ENCODE data around the gene BPTF. TPM values are rescaled to one million over a fixed set of nuclear protein-coding genes. Genes with fewer than 3 reads are reported as not detected.

BPTF gene
- total and polyA plus RNA-seq, 2 of the 13 experiments (the other 11 are each of a cell fraction or from before 2014, with no cell fraction given), result 43.5 to 66.1 TPM

DNA sequence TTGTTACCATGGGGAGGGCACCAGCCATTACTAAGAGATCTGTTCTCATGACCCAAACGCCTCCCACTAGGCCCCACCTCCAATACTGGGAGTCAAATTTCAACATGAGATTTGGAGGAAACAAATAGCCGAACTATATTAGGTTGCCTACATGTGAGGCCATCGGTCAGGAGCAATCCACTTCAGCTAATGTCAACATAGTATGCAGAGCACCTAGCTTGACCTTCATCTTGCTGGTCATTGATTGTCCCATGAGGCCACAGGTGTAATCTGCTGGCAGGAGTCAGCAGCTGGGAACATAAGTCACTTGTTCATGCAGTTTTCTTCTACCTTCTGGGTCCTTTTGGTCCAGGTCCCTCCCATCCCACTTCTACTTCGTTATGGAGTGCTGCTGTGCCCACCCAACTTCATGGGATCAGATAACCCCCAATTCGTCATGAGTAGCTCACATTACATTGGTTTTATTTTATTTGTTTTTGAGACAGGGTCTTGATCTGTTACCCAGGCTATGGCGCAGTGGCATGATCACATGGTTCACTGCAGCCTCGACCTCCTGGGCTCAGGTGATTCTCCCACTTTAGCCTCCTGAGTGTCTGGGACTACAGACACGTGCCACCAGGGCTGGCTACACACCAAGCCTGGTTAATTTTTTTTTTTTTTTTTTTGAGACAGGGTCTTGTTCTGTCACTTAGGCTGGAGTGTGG, 204.4 kb downstream of the BPTF start (continued):
- TF ChIP-seq, protein P1, sequence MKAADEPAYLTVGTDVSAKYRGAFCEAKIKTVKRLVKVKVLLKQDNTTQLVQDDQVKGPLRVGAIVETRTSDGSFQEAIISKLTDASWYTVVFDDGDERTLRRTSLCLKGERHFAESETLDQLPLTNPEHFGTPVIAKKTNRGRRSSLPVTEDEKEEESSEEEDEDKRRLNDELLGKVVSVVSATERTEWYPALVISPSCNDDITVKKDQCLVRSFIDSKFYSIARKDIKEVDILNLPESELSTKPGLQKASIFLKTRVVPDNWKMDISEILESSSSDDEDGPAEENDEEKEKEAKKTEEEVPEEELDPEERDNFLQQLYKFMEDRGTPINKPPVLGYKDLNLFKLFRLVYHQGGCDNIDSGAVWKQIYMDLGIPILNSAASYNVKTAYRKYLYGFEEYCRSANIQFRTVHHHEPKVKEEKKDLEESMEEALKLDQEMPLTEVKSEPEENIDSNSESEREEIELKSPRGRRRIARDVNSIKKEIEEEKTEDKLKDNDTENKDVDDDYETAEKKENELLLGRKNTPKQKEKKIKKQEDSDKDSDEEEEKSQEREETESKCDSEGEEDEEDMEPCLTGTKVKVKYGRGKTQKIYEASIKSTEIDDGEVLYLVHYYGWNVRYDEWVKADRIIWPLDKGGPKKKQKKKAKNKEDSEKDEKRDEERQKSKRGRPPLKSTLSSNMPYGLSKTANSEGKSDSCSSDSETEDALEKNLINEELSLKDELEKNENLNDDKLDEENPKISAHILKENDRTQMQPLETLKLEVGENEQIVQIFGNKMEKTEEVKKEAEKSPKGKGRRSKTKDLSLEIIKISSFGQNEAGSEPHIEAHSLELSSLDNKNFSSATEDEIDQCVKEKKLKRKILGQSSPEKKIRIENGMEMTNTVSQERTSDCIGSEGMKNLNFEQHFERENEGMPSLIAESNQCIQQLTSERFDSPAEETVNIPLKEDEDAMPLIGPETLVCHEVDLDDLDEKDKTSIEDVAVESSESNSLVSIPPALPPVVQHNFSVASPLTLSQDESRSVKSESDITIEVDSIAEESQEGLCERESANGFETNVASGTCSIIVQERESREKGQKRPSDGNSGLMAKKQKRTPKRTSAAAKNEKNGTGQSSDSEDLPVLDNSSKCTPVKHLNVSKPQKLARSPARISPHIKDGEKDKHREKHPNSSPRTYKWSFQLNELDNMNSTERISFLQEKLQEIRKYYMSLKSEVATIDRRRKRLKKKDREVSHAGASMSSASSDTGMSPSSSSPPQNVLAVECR (CRISPR knock-in tag; IDR thresholded peaks at IDR 0.05; ENCODE audit: borderline replicate concordance), result peak; percentile 55; the same call in 1 of the 2 replicates
- TF ChIP-seq ISX (CRISPR knock-in tag; conservative IDR thresholded peaks at IDR 0.05), result no peak
- TF ChIP-seq, protein P2, sequence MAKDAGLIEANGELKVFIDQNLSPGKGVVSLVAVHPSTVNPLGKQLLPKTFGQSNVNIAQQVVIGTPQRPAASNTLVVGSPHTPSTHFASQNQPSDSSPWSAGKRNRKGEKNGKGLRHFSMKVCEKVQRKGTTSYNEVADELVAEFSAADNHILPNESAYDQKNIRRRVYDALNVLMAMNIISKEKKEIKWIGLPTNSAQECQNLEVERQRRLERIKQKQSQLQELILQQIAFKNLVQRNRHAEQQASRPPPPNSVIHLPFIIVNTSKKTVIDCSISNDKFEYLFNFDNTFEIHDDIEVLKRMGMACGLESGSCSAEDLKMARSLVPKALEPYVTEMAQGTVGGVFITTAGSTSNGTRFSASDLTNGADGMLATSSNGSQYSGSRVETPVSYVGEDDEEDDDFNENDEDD (CRISPR knock-in tag; IDR thresholded peaks at IDR 0.05; ENCODE audit: borderline replicate concordance), result no peak
- TF ChIP-seq ZSCAN9 (CRISPR knock-in tag; IDR thresholded peaks at IDR 0.05; ENCODE audit: borderline replicate concordance), result peak; percentile 95
- TF ChIP-seq, protein P3, sequence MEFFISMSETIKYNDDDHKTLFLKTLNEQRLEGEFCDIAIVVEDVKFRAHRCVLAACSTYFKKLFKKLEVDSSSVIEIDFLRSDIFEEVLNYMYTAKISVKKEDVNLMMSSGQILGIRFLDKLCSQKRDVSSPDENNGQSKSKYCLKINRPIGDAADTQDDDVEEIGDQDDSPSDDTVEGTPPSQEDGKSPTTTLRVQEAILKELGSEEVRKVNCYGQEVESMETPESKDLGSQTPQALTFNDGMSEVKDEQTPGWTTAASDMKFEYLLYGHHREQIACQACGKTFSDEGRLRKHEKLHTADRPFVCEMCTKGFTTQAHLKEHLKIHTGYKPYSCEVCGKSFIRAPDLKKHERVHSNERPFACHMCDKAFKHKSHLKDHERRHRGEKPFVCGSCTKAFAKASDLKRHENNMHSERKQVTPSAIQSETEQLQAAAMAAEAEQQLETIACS (CRISPR knock-in tag; IDR thresholded peaks at IDR 0.05), result no peak
- TF ChIP-seq ZNF7 (CRISPR knock-in tag; IDR thresholded peaks at IDR 0.05), result no peak
- TF ChIP-seq REXO4 (CRISPR knock-in tag; IDR thresholded peaks at IDR 0.05; ENCODE audit: borderline replicate concordance), result no peak
- no peak for TF ChIP-seq NFRKB (IDR thresholded peaks at IDR 0.05)
- TF ChIP-seq CEBPB (IDR thresholded peaks at IDR 0.05; ENCODE audit: borderline replicate concordance, low read depth, low read length), result peak; percentile 67; the same call in 1 of the 2 replicates
- TF ChIP-seq GPN1 (CRISPR knock-in tag; IDR thresholded peaks at IDR 0.05; ENCODE audit: borderline replicate concordance), result no peak
- no peak for TF ChIP-seq FIP1L1 (IDR thresholded peaks at IDR 0.05; ENCODE audit: borderline replicate concordance, insufficient read depth, low read depth, low read length)
- no peak for TF ChIP-seq RELA (CRISPR knock-in tag; IDR thresholded peaks at IDR 0.05)
- 0 out of 2 replicates have a peak, but pooled peaks have one; percentile 50 for TF ChIP-seq SP4 (CRISPR knock-in tag; IDR thresholded peaks at IDR 0.05)
- TF ChIP-seq, protein P4, sequence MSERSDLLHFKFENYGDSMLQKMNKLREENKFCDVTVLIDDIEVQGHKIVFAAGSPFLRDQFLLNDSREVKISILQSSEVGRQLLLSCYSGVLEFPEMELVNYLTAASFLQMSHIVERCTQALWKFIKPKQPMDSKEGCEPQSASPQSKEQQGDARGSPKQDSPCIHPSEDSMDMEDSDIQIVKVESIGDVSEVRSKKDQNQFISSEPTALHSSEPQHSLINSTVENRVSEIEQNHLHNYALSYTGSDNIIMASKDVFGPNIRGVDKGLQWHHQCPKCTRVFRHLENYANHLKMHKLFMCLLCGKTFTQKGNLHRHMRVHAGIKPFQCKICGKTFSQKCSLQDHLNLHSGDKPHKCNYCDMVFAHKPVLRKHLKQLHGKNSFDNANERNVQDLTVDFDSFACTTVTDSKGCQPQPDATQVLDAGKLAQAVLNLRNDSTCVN (CRISPR knock-in tag; IDR thresholded peaks at IDR 0.05; ENCODE audit: borderline replicate concordance), result no peak
- TF ChIP-seq ZNF20 (CRISPR knock-in tag; IDR thresholded peaks at IDR 0.05), result no peak
- TF ChIP-seq RCOR2 (CRISPR knock-in tag; IDR thresholded peaks at IDR 0.05), result peak; percentile 77; the same call in 1 of the 2 replicates
- peak; percentile 69 for TF ChIP-seq MEIS2 (CRISPR knock-in tag; IDR thresholded peaks at IDR 0.05)
- TF ChIP-seq PAX8 (CRISPR knock-in tag; IDR thresholded peaks at IDR 0.05; ENCODE audit: borderline replicate concordance), result no peak
- no peak for TF ChIP-seq GTF3A (CRISPR knock-in tag; conservative IDR thresholded peaks at IDR 0.05)
- peak; percentile 69; the same call in 1 of the 2 replicates for TF ChIP-seq ISL2 (CRISPR knock-in tag; IDR thresholded peaks at IDR 0.05)
- TF ChIP-seq SATB2 (CRISPR knock-in tag; IDR thresholded peaks at IDR 0.05), result no peak
- no peak for TF ChIP-seq SNRNP70 (IDR thresholded peaks at IDR 0.05; ENCODE audit: low read depth, low read length)
- no peak for TF ChIP-seq GATA4 (IDR thresholded peaks at IDR 0.05; ENCODE audit: borderline replicate concordance, low read depth)
- TF ChIP-seq ZNF777 (CRISPR knock-in tag; IDR thresholded peaks at IDR 0.05), result no peak

All from HepG2 (cell line).